Ishikawa (cell line): ENCODE data around the gene FAM181A.

Source experiments
- CEBPB ChIP-seq: IDR thresholded peaks from 2 replicates; pipeline ENCODE4 v1.6.1; 2012
- CREB1 ChIP-seq: IDR thresholded peaks from 2 replicates; pipeline ENCODE4 v1.6.1; 2012; ENCODE audit warnings: low read depth
- EGR1 ChIP-seq: IDR thresholded peaks from 2 replicates; pipeline ENCODE4 v1.6.1; 2012
- EP300 ChIP-seq: IDR thresholded peaks from 2 replicates; pipeline ENCODE4 v1.6.1; 2012; ENCODE audit warnings: borderline replicate concordance
- FOXM1 ChIP-seq: IDR thresholded peaks from 2 replicates; pipeline ENCODE4 v1.6.1; 2012; ENCODE audit warnings: low read depth, borderline replicate concordance
- NFIC ChIP-seq: IDR thresholded peaks from 2 replicates; pipeline ENCODE4 v1.6.1; 2012
- RAD21 ChIP-seq: IDR thresholded peaks from 2 replicates; pipeline ENCODE4 v1.6.1; 2012; ENCODE audit warnings: low read depth
- TAF1 ChIP-seq: IDR thresholded peaks from 2 replicates; pipeline ENCODE4 v1.6.1; 2012; ENCODE audit warnings: low read depth, mild to moderate bottlenecking
- TCF12 ChIP-seq: IDR thresholded peaks from 2 replicates; pipeline ENCODE4 v1.6.1; 2012; ENCODE audit warnings: low read depth
- TEAD4 ChIP-seq: IDR thresholded peaks from 2 replicates; pipeline ENCODE4 v1.6.1; 2012
- YY1 ChIP-seq: IDR thresholded peaks from 2 replicates; pipeline ENCODE4 v1.6.1; 2012; ENCODE audit warnings: low read depth
- ZBTB7A ChIP-seq: IDR thresholded peaks from 2 replicates; pipeline ENCODE4 v1.6.1; 2012; ENCODE audit warnings: low read depth
- TF ChIP-seq, protein P1 (sequence below): IDR thresholded peaks from 2 replicates; pipeline ENCODE4 v1.6.1; 2012
- TF ChIP-seq, protein P2 (sequence below): IDR thresholded peaks from 2 replicates; pipeline ENCODE4 v1.6.1; 2012
- TF ChIP-seq, protein P3 (sequence below): IDR thresholded peaks from 2 replicates; pipeline ENCODE4 v1.6.1; 2012; ENCODE audit warnings: low read depth, mild to moderate bottlenecking

Gene FAM181A

DNA sequence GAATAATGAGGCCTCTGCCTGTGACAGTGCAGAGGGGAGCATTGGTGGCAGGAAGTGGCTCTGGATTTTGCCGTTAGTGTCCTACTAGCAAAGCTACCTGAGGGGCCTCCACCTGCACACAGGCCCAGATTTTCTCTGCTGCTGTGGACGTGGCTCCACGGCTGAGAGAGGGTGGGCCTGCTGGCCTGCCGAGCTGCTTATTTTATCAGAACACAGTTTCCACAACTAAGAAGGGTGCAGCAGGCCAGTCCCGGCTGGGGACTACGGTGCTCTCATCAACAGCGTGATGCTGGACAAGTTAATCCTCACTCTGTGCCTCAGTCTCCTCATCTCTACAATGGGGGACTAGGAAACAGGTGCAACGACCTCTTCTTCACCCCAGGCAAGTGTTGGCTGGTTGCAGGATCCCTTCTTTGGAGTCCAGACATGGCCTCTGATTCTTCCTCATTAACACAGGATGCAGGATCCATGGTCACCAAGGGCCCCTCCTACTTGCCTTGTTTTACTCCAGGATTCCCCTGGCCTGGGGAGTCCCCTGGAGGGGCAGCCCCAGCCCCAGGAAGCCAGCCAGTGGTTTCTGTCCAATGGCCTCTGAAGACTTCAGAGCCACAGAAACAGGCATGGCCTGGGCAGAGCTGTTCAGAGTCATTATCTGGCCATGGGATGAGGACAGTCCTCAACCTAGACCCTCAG lies 3.3 kb downstream of the FAM181A start:
- no peak for TF ChIP-seq EGR1
- TF ChIP-seq EP300: no peak
- TF ChIP-seq, protein P1, sequence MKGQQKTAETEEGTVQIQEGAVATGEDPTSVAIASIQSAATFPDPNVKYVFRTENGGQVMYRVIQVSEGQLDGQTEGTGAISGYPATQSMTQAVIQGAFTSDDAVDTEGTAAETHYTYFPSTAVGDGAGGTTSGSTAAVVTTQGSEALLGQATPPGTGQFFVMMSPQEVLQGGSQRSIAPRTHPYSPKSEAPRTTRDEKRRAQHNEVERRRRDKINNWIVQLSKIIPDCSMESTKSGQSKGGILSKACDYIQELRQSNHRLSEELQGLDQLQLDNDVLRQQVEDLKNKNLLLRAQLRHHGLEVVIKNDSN: no peak
- TF ChIP-seq, protein P2, sequence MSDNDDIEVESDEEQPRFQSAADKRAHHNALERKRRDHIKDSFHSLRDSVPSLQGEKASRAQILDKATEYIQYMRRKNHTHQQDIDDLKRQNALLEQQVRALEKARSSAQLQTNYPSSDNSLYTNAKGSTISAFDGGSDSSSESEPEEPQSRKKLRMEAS: no peak
- no peak for TF ChIP-seq TEAD4

DNA sequence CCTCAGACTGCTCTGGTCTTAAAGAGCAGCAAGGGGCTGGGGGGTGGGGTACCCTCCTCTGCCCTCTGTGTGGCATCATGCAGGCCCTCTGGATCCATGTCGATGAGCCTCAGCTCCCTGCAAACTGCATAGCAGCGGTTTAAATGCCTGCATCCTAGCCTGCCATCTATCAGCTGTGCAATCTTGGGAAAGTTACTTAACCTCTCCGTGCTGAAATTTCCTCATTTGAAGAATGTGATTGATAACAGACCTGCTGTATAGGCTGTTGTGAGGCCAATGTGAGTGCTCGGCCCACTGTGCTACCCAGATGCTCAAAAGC lies 3.8 kb downstream of the FAM181A start:
- TF ChIP-seq TCF12 (no peak), TEAD4 (no peak), CEBPB (no peak), NFIC (no peak), CREB1 (no peak), FOXM1 (no peak), YY1 (no peak), RAD21 (no peak), EP300 (no peak), TAF1 (no peak), ZBTB7A (no peak), EGR1 (no peak)
- TF ChIP-seq, protein P1: no peak
- TF ChIP-seq, protein P3, sequence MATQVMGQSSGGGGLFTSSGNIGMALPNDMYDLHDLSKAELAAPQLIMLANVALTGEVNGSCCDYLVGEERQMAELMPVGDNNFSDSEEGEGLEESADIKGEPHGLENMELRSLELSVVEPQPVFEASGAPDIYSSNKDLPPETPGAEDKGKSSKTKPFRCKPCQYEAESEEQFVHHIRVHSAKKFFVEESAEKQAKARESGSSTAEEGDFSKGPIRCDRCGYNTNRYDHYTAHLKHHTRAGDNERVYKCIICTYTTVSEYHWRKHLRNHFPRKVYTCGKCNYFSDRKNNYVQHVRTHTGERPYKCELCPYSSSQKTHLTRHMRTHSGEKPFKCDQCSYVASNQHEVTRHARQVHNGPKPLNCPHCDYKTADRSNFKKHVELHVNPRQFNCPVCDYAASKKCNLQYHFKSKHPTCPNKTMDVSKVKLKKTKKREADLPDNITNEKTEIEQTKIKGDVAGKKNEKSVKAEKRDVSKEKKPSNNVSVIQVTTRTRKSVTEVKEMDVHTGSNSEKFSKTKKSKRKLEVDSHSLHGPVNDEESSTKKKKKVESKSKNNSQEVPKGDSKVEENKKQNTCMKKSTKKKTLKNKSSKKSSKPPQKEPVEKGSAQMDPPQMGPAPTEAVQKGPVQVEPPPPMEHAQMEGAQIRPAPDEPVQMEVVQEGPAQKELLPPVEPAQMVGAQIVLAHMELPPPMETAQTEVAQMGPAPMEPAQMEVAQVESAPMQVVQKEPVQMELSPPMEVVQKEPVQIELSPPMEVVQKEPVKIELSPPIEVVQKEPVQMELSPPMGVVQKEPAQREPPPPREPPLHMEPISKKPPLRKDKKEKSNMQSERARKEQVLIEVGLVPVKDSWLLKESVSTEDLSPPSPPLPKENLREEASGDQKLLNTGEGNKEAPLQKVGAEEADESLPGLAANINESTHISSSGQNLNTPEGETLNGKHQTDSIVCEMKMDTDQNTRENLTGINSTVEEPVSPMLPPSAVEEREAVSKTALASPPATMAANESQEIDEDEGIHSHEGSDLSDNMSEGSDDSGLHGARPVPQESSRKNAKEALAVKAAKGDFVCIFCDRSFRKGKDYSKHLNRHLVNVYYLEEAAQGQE: no peak
- TF ChIP-seq, protein P2: no peak

DNA sequence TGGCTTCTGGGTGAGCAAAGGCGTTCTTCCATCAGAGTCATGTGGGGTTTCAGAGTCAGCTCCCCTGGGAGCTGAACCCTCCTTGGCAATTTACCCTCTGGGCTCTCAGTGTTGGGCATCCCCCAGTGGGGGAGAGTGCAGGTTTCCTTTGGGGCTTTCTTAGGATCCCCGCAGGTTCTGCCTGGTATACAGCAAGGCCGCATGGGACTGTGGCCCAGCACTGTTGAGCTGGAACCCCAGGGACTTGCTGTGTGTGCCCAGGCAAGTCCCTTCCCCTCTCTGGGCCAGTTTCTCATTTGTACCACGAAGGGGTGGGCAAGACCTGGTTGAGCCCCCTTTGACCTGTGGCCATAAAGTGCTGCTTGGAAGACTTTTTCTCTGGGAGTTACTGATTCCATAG lies 5.5 kb downstream of the FAM181A start:
- TF ChIP-seq YY1: no peak
- TF ChIP-seq CEBPB: no peak
- no peak for TF ChIP-seq CREB1
- TF ChIP-seq EP300: no peak
- TF ChIP-seq, protein P3: no peak
- TF ChIP-seq, protein P2: no peak
- TF ChIP-seq FOXM1: no peak
- no peak for TF ChIP-seq EGR1
- TF ChIP-seq TEAD4: no peak
- TF ChIP-seq RAD21: no peak
- no peak for TF ChIP-seq TAF1

DNA sequence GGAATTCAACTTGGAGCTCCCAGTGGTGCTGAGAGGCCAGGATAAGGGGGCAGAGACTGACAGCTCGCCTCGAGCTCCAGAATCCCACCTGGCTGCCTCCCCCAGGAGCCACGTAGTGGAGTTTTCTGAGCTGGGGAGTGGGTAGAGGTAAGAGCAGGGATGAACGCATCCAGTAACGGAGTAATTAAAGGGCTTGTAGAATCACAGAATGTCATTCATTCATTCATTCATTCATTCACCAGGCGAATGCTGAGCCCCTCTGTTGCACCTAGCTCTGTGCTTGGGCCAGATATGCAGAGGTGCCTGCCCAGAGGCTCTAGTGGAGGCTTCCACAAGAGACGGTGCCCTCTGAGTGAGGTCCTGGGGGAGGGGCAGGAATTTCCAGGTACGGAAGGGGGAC lies 8.1 kb downstream of the FAM181A start:
- TF ChIP-seq TCF12: no peak
- TF ChIP-seq, protein P1: no peak
- no peak for TF ChIP-seq FOXM1
- TF ChIP-seq, protein P3: no peak
- no peak for TF ChIP-seq RAD21
- TF ChIP-seq EP300: no peak
- TF ChIP-seq, protein P2: no peak
- no peak for TF ChIP-seq TAF1
